HG03064 (cell line): ENCODE measurements around the gene NCKAP5.

Experiments used
- ATAC-seq: cut with Tn5 transposase; IDR thresholded peaks from one replicate; pipeline ENCODE4 v1.9.1; 2021; ENCODE audit warnings: low read depth; ENCODE audit not compliant: unreplicated experiment

Gene NCKAP5

GRCh38 chr2:133177196-133177595, 391.1 kb downstream of the NCKAP5 start:
- ATAC-seq: no peak

- no peak for ATAC-seq
These were observed 392.3 kb downstream of the NCKAP5 start for GRCh38 chr2:133175926-133176325.

GRCh38 chr2:133173224-133173623, 395.0 kb downstream of the NCKAP5 start:
- no peak for ATAC-seq

- ATAC-seq: no peak
These were observed 396.8 kb downstream of the NCKAP5 start for GRCh38 chr2:133171393-133172004.

DNA sequence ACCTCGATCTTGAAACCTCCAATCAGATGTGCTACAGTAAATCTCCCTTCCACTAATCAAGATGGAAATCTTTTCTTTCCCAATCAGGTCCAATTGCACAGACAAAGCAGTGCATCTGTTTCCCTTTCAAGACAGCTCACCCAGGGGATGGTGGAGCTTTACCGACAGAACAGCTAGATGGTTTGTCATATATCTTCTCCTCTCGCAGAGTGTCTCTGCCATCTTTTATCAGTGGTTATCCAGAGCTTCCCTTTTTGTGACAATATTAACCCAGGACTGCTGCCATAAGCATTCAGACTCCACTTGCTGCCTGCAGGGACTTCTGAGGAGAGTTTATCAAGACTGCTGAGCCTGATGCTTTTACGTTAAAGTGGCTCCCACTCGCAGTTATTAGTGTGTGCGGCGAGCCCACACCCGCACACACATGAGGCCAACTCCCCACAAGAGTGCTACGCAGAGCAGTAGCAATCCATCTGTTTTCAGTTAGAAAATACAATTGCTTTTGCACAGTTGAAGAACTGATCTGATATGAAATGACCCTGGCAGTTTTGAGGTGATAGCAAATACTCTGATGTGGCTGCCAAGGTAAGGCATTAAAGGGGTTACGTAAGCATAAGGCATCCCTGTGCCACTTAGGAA, 398.9 kb downstream of the NCKAP5 start:
- no peak for ATAC-seq

DNA sequence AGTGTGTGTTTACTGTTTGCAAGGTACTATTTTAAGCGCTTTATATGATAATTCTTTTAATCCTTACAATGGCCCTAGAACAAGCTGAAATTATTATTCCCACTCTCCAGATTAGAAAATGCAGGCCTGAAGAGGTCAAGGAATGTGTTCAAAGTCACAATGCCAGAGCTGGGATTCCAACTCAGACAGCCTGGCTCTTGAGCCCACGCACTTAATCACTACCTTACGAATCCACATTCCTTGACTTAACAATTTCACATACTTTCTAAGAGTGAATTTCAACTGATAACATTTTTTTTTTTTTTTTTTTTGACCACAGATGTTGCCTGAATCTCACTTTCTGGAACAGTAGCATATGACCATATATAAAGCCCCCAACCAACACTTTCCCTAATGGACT, 400.3 kb downstream of the NCKAP5 start:
- no peak for ATAC-seq

- ATAC-seq: no peak
These were observed 401.0 kb downstream of the NCKAP5 start for GRCh38 chr2:133167223-133167622.

GRCh38 chr2:133166031-133166430, 402.2 kb downstream of the NCKAP5 start:
- no peak for ATAC-seq

GRCh38 chr2:133163111-133163510, 405.2 kb downstream of the NCKAP5 start:
- no peak for ATAC-seq

GRCh38 chr2:133158442-133158841, 409.8 kb downstream of the NCKAP5 start:
- no peak for ATAC-seq

DNA sequence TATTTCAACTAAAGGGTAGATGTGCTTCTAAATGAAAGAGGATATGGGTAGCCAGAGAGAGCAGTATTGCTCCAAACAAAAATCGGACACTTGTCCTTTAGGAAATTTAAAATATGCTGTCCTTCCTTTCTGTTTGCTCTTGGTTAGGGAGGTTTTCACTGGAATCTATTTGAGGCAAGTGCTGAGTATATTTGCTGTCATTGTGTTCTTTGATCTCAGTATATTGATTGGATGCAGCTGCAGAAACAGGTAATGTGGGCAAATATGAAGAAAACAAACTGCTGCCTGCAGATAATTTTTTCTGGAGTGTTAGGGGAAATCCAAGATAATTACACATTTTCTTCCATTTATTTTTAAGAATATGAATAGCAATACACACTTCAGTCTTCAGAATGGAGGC, 410.2 kb downstream of the NCKAP5 start:
- ATAC-seq: no peak

DNA sequence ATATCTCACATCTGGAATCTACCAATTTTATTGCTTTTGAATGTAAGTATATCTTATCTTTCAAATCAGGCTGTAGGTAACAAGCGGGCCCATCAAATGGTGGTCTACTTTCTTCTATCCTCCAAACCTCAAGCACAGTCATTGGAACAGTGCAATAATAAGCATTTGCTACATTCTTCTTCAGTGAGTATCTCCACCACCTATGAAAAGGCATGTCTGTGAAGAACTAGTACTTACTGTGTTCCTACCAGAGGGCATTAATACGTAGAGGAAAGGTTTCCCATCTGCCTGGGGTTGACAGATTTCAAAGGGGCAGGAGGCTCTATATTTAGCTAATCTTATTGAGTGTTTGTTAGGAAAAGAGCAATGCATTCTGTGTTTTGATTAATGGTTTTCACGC, 411.1 kb downstream of the NCKAP5 start:
- ATAC-seq: no peak

GRCh38 chr2:133152801-133153200, 415.5 kb downstream of the NCKAP5 start:
- ATAC-seq: no peak

DNA sequence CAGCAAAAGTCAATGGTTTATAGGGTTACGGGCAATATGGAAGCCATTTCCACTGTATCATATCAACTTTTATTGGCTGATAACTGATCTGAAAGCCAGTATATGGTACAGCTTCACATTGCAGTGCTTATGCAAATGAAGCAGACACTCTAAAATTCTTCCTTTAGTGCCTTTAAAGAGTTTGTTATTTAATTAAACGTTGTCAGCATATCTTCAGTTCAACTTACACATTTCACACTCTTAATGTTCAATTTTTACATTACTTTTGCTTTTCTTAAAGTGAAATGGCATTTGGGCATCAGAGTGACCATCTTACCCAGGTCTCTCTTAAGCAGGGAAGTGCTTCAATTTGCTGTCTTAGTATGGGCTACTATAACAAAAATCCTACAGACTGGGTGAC, 420.1 kb downstream of the NCKAP5 start:
- ATAC-seq: no peak

GRCh38 chr2:133146893-133147292, 421.4 kb downstream of the NCKAP5 start:
- no peak for ATAC-seq

DNA sequence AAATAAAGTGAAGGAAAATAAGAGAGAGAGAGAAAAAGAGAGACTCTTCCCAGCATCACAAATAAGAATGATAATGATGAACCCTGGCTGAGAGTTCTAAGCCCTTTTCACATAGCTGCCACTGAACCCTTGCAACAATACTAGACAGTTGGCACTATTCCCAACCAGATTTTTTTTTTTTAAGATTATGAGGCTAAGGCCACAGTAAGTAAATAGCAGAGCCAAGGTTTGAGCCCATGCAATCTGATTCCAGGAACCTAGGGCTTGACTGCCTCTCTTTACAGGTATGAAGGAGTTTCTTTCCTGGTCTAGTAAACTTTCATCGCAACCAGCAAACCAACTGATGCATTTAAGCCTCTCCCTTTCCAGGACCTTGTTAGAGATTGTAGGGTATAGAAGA, 424.6 kb downstream of the NCKAP5 start:
- no peak for ATAC-seq

DNA sequence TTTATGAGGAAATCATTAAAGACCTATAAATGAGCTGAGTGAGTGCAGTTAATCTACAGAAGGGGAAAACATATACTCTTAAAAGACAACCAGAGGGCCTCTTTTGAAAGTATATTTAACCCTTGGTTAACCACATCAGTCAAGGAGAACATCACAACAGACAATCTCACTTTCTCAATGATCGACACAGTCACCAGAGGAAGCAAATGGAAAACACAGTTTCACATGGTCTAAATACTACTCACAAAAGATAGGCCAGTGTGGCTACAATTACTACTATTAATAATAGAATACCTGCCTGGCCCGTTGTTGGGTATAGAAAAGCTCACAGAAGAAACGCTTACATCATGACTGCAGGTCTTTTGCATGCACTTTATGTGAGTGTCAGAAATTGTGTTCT, 426.2 kb downstream of the NCKAP5 start:
- no peak for ATAC-seq

GRCh38 chr2:133140620-133141019, 427.6 kb downstream of the NCKAP5 start:
- ATAC-seq: no peak

GRCh38 chr2:133139847-133140533, 428.3 kb downstream of the NCKAP5 start:
- no peak for ATAC-seq

DNA sequence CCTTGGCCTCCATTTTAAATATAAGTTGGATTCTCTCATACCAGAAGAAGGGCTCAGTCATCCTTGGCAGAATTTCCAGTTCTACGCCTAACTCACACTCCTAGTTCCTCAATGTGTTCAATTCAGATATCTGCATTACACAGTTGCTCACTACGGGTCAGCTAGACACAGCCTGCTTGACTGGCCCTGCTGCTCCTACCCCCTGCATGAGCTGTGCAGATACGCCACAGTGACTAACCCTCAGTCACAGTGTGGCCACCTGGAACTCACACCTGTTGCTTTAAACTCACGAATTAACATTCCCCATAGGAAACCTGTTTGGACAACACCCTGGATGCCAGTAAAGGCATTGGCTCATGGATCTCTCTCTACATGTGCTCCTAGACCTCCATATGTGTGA, 429.6 kb downstream of the NCKAP5 start:
- ATAC-seq: no peak

DNA sequence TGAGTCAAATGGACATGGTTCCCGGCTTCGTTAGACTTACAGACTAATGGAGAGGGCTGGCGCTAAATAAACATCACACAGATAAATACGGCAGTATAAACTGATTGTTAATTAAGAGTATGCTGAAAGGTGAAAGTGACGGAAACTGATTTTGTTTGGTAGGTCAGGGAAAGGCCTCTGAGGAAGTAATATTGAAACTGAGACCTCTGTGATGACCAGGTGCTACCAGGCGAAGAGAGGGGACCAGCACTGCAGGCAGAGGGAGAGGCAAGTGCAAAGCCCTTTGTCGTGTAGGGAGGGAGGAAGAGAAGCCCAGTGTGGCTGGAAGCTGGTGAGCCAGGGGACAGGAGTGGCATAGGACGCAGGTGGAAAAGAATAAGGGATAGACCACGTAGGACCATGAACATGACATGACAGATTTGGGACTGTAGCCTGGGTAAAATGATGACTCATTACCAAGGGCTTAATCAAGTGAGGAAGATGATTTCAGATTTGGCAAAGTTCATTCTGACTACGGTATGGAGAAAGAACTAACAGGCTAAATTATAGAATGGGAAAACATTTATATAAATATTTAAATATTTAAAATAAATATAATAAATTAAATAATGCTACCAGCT, 433.1 kb downstream of the NCKAP5 start:
- no peak for ATAC-seq
